IPS-15b (cell line): Measurements from ENCODE around the gene VILL.

Source experiments
- H3K27me3 ChIP-seq: one replicate; pipeline ENCODE4 v1.6.1; 2013; ENCODE audit warnings: low read length; ENCODE audit not compliant: control insufficient read depth, insufficient read depth
- H3K36me3 ChIP-seq: one replicate; pipeline ENCODE4 v1.6.1; 2013; ENCODE audit warnings: low read length; ENCODE audit not compliant: control insufficient read depth, insufficient read depth
- H3K4me1 ChIP-seq: one replicate; pipeline ENCODE4 v1.6.1; 2013; ENCODE audit warnings: mild to moderate bottlenecking, low read length; ENCODE audit not compliant: control insufficient read depth, insufficient read depth
- H3K4me3 ChIP-seq: one replicate; pipeline ENCODE4 v1.5.1; 2013; ENCODE audit warnings: low read depth, low read length
- H3K9ac ChIP-seq: one replicate; pipeline ENCODE4 v1.6.1; 2013; ENCODE audit warnings: low read depth, mild to moderate bottlenecking, low read length
- H3K9me3 ChIP-seq: one replicate; pipeline ENCODE4 v1.6.1; 2013; ENCODE audit warnings: mild to moderate bottlenecking, low read length; ENCODE audit not compliant: control insufficient read depth, insufficient read depth

Gene VILL

DNA sequence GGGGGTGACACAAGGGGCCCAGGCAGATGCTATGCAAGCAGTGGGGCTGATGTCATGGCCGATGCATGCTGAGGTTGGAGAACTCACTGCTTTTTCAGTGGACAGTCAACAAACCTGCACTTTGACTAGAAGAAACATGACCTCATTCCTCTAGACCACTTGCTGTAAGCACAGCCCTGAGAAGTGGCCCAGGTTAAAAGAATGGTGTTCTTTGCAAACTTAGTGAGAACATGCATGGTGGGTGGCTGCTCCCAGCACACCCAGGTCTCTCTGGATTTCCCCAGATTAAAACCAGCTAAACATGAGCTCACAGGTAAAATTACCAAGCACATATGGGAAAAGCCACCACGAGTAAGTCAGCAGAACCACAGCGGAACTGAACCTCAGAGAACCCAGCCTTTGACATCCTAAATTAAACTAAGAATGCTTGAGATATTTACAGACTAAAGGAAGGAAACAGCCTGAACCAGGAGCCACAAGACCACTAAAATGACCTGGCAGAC, 64.0 kb downstream of the VILL start:
- H3K9ac ChIP-seq = no peak overlapping the region
- no peaks in the 10 kb centered on the region for H3K27me3 ChIP-seq
- H3K9me3 ChIP-seq = peaks cover 4% of the 10 kb centered on the region
- no peaks in the 10 kb centered on the region for H3K4me1 ChIP-seq
- H3K36me3 ChIP-seq = no peaks in the 10 kb centered on the region
- no peak overlapping the region for H3K4me3 ChIP-seq
